Caco-2 (cell line): ENCODE results near the gene SCN3B. TPM values are rescaled to one million over a fixed set of nuclear protein-coding genes. Genes with fewer than 3 reads are reported as not detected.

ENCODE experiments used
- BruUV-seq: library from RNA; stranded (reverse); fragments of 400-500 nt; replicated peaks from 2 replicates; lab custom pipeline; 2021; lab: Mats Ljungman, UMichigan
- CTCF ChIA-PET: fragments of 300-600 bp; sonication (Branson Sonifier 250); formaldehyde crosslinking; loops from one replicate; lab custom pipeline; 2022; ENCODE audit warnings: antibody characterized with exemption; lab: Charles Lee
- POLR2A ChIA-PET: fragments of 300-600 bp; sonication (Branson Sonifier 250); formaldehyde crosslinking; loops from one replicate; lab custom pipeline; 2022; ENCODE audit warnings: antibody characterized with exemption; lab: Charles Lee
- DNase-seq, 2 experiments: peaks; one replicate each; pipeline versions ENCODE4 v3.0.0 to v3.0.0-alpha.2; 2020 to 2022
- H3K27me3 ChIP-seq: replicated peaks from 2 replicates; pipeline ENCODE4 v1.6.0; 2011; ENCODE audit warnings: low read length; ENCODE audit not compliant: control insufficient read depth, insufficient read depth
- H3K36me3 ChIP-seq: 2 replicates; pipeline ENCODE4 v1.5.1; 2011; ENCODE audit warnings: low read length; ENCODE audit not compliant: control insufficient read depth, insufficient read depth
- H3K4me1 ChIP-seq: fragments of 250-450 bp; sonication (Bioruptor Pico); 2 replicates; pipeline ENCODE4 v1.5.1; 2020; ENCODE audit warnings: mild to moderate bottlenecking
- H3K4me3 ChIP-seq: 2 replicates; pipeline ENCODE4 v1.5.1; 2011; ENCODE audit warnings: low read depth, mild to moderate bottlenecking, control low read depth, low read length
- H3K9me3 ChIP-seq: fragments of 250-450 bp; sonication (Bioruptor Pico); 2 replicates; pipeline ENCODE4 v1.5.1; 2020; ENCODE audit warnings: mild to moderate bottlenecking, moderate library complexity
- H3K27ac Mint-ChIP-seq: one replicate; pipeline ENCODE4 v1.8.0; 2022; ENCODE audit warnings: mixed read lengths; ENCODE audit not compliant: unreplicated experiment
- H3K27me3 Mint-ChIP-seq: one replicate; pipeline ENCODE4 v1.8.0; 2022; ENCODE audit warnings: mixed read lengths; ENCODE audit not compliant: insufficient read depth, unreplicated experiment
- H3K36me3 Mint-ChIP-seq: one replicate; pipeline ENCODE4 v1.8.0; 2022; ENCODE audit warnings: mild to moderate bottlenecking, mixed read lengths; ENCODE audit not compliant: insufficient read depth, unreplicated experiment
- H3K4me1 Mint-ChIP-seq: one replicate; pipeline ENCODE4 v1.8.0; 2022; ENCODE audit warnings: low read depth, mixed read lengths; ENCODE audit not compliant: unreplicated experiment
- H3K4me3 Mint-ChIP-seq: one replicate; pipeline ENCODE4 v1.8.0; 2022; ENCODE audit warnings: mild to moderate bottlenecking, moderate library complexity, mixed read lengths; ENCODE audit not compliant: unreplicated experiment
- H3K9me3 Mint-ChIP-seq: one replicate; pipeline ENCODE4 v1.8.0; 2022; ENCODE audit warnings: mixed read lengths; ENCODE audit not compliant: unreplicated experiment
- intact Hi-C: fragments of 100-400 bp; cut with micrococcal nuclease; formaldehyde crosslinking; loops from one replicate; pipeline ENCODE4 v1.10.0; 2022; ENCODE audit not compliant: unreplicated experiment
- total RNA-seq: library from RNA; stranded (reverse); gene quantifications from 2 replicates; pipeline ENCODE4 v1.2.3, GENCODE V29; 2022
- TF ChIP-seq, protein P1 (sequence below), 2 experiments: fragments of 200-600 bp in 1 of 2; IDR thresholded peaks; 1 replicate in 1 of 2; 2 replicates in 1 of 2; pipeline versions ENCODE4 v1.5.1 to v1.8.0; 2011 to 2022; ENCODE audit warnings: antibody characterized with exemption in 1 of 2, control low read depth in 1 of 2, inconsistent platforms in 1 of 2, low read depth in 1 of 2, low read length in 1 of 2, mild to moderate bottlenecking in 1 of 2, moderate library complexity in 1 of 2; ENCODE audit not compliant: insufficient read depth in 1 of 2, severe bottlenecking in 1 of 2, unreplicated experiment in 1 of 2

SCN3B gene
- total RNA-seq, 1 experiment from 2014 or later: 0.82 TPM

DNA sequence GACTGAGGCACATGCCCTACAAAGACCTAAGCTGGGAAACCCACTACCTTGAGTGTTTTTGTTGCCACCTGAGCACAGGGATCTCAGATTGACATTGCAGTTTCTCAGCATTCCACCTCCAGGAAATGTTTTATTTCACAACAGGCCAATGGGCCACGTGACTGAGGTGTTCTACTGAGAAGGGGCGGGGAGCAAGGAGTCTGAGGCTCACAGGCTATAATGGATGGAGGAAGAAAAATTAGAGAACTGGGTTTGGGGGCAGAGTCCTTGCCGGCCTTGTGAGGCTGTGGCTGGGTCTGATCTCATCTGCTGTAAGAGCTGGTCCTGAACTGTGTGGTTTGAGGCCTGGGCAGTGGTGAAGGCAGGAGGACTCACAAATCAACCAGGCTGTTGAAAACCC, 46.3 kb upstream of the SCN3B start:
- Histone ChIP-seq H3K27me3 (peaks cover 1% of the 10 kb centered on the region; the same call in 1 of the 2 replicates), H3K4me1 (peaks cover 4% of the 10 kb centered on the region; the same call in 1 of the 2 replicates), H3K4me3 (no peak overlapping the region), H3K36me3 (no peaks in the 10 kb centered on the region), H3K9me3 (no peaks in the 10 kb centered on the region)
- no peaks in the 10 kb centered on the region for H3K4me1 Mint-ChIP-seq
- no peak overlapping the region for H3K4me3 Mint-ChIP-seq
- no peak overlapping the region for H3K27ac Mint-ChIP-seq
- POLR2A ChIA-PET: no interaction called here
- BruUV-seq: no TSS peak
- TF ChIP-seq, protein P1, sequence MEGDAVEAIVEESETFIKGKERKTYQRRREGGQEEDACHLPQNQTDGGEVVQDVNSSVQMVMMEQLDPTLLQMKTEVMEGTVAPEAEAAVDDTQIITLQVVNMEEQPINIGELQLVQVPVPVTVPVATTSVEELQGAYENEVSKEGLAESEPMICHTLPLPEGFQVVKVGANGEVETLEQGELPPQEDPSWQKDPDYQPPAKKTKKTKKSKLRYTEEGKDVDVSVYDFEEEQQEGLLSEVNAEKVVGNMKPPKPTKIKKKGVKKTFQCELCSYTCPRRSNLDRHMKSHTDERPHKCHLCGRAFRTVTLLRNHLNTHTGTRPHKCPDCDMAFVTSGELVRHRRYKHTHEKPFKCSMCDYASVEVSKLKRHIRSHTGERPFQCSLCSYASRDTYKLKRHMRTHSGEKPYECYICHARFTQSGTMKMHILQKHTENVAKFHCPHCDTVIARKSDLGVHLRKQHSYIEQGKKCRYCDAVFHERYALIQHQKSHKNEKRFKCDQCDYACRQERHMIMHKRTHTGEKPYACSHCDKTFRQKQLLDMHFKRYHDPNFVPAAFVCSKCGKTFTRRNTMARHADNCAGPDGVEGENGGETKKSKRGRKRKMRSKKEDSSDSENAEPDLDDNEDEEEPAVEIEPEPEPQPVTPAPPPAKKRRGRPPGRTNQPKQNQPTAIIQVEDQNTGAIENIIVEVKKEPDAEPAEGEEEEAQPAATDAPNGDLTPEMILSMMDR (IDR thresholded peaks at IDR 0.05; ENCODE audit: insufficient read depth in 1 of 2, low read depth in 1 of 2, low read length in 1 of 2, severe bottlenecking in 1 of 2, unreplicated experiment in 1 of 2): no peak
- H3K9me3 Mint-ChIP-seq: no peaks in the 10 kb centered on the region
- intact Hi-C loops: no loop called here
- DNase-seq: no peak
- peaks cover 20% of the 10 kb centered on the region for H3K27me3 Mint-ChIP-seq
- no peaks in the 10 kb centered on the region for H3K36me3 Mint-ChIP-seq
- CTCF ChIA-PET: interaction anchor here (0.7 kb wide), 1 partner anchor 53 kb away, joined by 5 read pairs; no protein-coding TSS in a partner anchor

DNA sequence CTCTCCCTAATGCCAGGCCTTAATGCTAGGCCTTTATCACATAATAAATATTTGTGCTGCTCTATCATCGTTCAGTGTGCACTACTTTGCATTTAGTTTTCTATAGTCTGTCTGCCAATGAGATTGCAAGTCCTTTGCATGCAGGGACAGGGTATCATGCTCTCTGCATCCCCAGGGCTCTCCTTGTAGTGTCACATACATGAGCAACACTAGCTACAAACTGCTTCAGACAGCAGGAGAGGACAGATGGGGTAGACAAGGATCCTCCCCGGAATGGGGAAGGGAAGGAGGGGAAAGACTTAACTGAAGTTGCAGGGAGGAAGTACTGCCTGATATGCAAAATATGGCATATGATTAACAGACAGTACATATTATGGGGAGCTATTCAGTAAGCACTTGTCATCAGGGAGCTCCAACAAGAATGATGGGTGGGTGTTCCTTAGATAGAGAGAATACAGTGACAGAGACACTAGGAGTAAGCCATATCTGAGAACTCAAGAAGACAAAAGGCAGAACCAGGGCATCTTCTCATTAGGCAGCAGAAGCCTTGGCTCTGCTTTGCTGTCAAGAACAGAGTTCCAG, 44.2 kb upstream of the SCN3B start:
- H3K4me1 Mint-ChIP-seq: no peaks in the 10 kb centered on the region
- H3K9me3 ChIP-seq: no peaks in the 10 kb centered on the region
- TF ChIP-seq, protein P1 (IDR thresholded peaks at IDR 0.05; ENCODE audit: insufficient read depth in 1 of 2, low read depth in 1 of 2, low read length in 1 of 2, severe bottlenecking in 1 of 2, unreplicated experiment in 1 of 2): no peak
- POLR2A ChIA-PET: no interaction called here
- CTCF ChIA-PET: interaction anchor here (1.0 kb wide), 1 partner anchor 8 kb away, joined by 3 read pairs; no protein-coding TSS in a partner anchor
- BruUV-seq: no TSS peak
- intact Hi-C loops: no loop called here
- peaks cover 22% of the 10 kb centered on the region for H3K27me3 Mint-ChIP-seq
- peaks cover 1% of the 10 kb centered on the region; the same call in 1 of the 2 replicates for H3K27me3 ChIP-seq
- H3K27ac Mint-ChIP-seq: no peak overlapping the region
- no peak overlapping the region for H3K4me3 Mint-ChIP-seq
- H3K9me3 Mint-ChIP-seq: no peaks in the 10 kb centered on the region
- H3K4me3 ChIP-seq: no peak overlapping the region
- no peak for DNase-seq
- H3K36me3 ChIP-seq: no peaks in the 10 kb centered on the region
- peaks cover 4% of the 10 kb centered on the region; the same call in 1 of the 2 replicates for H3K4me1 ChIP-seq
- no peaks in the 10 kb centered on the region for H3K36me3 Mint-ChIP-seq

DNA sequence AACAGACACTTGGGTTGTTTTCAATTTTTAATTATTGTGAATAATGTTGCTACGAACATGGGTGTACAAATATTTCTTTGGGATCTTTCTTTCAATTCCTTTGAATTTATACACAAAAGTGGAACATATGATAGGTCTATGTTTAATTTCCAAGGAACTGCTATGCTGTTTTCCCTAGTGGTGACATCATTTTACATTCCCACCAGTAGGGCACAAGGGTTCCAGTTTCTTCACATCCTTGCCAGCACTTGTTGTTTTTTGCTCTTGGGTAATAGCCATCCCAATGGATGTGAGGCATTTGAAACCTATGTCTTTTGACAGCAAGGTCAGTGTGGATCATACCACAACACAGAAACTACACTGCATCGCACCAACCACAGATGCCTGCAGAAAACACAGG, 41.8 kb upstream of the SCN3B start:
- Histone ChIP-seq H3K36me3 (no peaks in the 10 kb centered on the region), H3K4me1 (no peaks in the 10 kb centered on the region), H3K9me3 (0 out of 2 replicates have a peak, but pooled peaks cover 3% of the 10 kb centered on the region), H3K27me3 (0 out of 2 replicates have a peak, but pooled peaks cover 1% of the 10 kb centered on the region), H3K4me3 (no peak overlapping the region)
- ChIA-PET CTCF (interaction anchor here (1.4 kb wide), 1 partner anchor 12 kb away, joined by 10 read pairs; no protein-coding TSS in a partner anchor), POLR2A (no interaction called here)
- TF ChIP-seq, protein P1 (IDR thresholded peaks at IDR 0.05; ENCODE audit: insufficient read depth in 1 of 2, low read depth in 1 of 2, low read length in 1 of 2, severe bottlenecking in 1 of 2, unreplicated experiment in 1 of 2): peak in 1 of 2 experiments; percentile 14
- no TSS peak for BruUV-seq
- H3K27ac Mint-ChIP-seq: no peak overlapping the region
- no peaks in the 10 kb centered on the region for H3K9me3 Mint-ChIP-seq
- no peak for DNase-seq
- H3K27me3 Mint-ChIP-seq: peaks cover 27% of the 10 kb centered on the region
- H3K36me3 Mint-ChIP-seq: no peaks in the 10 kb centered on the region
- no peak overlapping the region for H3K4me3 Mint-ChIP-seq
- no peaks in the 10 kb centered on the region for H3K4me1 Mint-ChIP-seq
- intact Hi-C loops: no loop called here
